COLO668 (cell line): Measurements from ENCODE around the gene ARHGEF6.
"Not testable (repeated sequence)": the region's sequence is repeated elsewhere in the genome, so short reads cannot be mapped to it uniquely, and the experiment has no call there.

ENCODE experiments used
- DNase-seq: peaks from one replicate; lab custom pipeline; 2025; ENCODE audit not compliant: unreplicated experiment; lab: John Stamatoyannopoulos, UW

The ARHGEF6 gene

GRCh38 chrX:136784231-136784630 is 3.5 kb upstream of the ARHGEF6 start:
- DNase-seq: no peak

- DNase-seq: no peak
Measured at GRCh38 chrX:136783159-136783558, 2.4 kb upstream of the ARHGEF6 start.

GRCh38 chrX:136781180-136781797 is 557 bp upstream of the ARHGEF6 start:
- DNase-seq: no peak

GRCh38 chrX:136780241-136780640 is 491 bp downstream of the ARHGEF6 start:
- no peak for DNase-seq

- DNase-seq: no peak
Measured at GRCh38 chrX:136779346-136779781, 1.4 kb downstream of the ARHGEF6 start.

GRCh38 chrX:136778916-136779315 is 1.8 kb downstream of the ARHGEF6 start:
- no peak for DNase-seq

- DNase-seq: no peak
Measured at GRCh38 chrX:136778020-136778419, 2.7 kb downstream of the ARHGEF6 start.

GRCh38 chrX:136773648-136774047 is 7.1 kb downstream of the ARHGEF6 start:
- no peak for DNase-seq

- not testable (repeated sequence) for DNase-seq
Measured at GRCh38 chrX:136771869-136772268, 8.9 kb downstream of the ARHGEF6 start.

- DNase-seq: no peak
Measured at GRCh38 chrX:136768469-136769084, 12.2 kb downstream of the ARHGEF6 start.

GRCh38 chrX:136767104-136767941 is 13.4 kb downstream of the ARHGEF6 start:
- peak; percentile 15 for DNase-seq

GRCh38 chrX:136766785-136767103 is 14.0 kb downstream of the ARHGEF6 start:
- DNase-seq: no peak

- no peak for DNase-seq
Measured at GRCh38 chrX:136765821-136766356, 14.8 kb downstream of the ARHGEF6 start.

GRCh38 chrX:136764206-136764605 is 16.5 kb downstream of the ARHGEF6 start:
- no peak for DNase-seq

GRCh38 chrX:136762820-136763452 is 17.8 kb downstream of the ARHGEF6 start:
- DNase-seq: no peak

GRCh38 chrX:136761421-136761820 is 19.3 kb downstream of the ARHGEF6 start:
- DNase-seq: no peak

GRCh38 chrX:136759968-136760367 is 20.8 kb downstream of the ARHGEF6 start:
- DNase-seq: no peak

- DNase-seq: no peak
Measured at GRCh38 chrX:136755411-136755810, 25.3 kb downstream of the ARHGEF6 start.

- no peak for DNase-seq
Measured at GRCh38 chrX:136754651-136755050, 26.1 kb downstream of the ARHGEF6 start.

GRCh38 chrX:136752796-136753195 is 27.9 kb downstream of the ARHGEF6 start:
- DNase-seq: no peak

GRCh38 chrX:136752346-136752745 is 28.4 kb downstream of the ARHGEF6 start:
- no peak for DNase-seq
